Stimulated activated naive CD8-positive, alpha-beta T cell treated with anti-CD3 and anti-CD28 coated beads, Interleukin-15, Interleukin-2, amounts not matched to agents 100 U/mL and 50 U/mL, for 24 hours (primary cell): ENCODE data around the gene TIMM22.
"Not testable (repeated sequence)": the region's sequence is repeated elsewhere in the genome, so short reads cannot be mapped to it uniquely, and the experiment has no call there.

Experiments
- ATAC-seq: fragments of 150-1000 bp; cut with Tn5 transposase; one replicate; pipeline ENCODE4 v1.10.0; 2021
- DNase-seq: peaks from one replicate; pipeline ENCODE4 v3.0.0; 2021

TIMM22 gene

DNA sequence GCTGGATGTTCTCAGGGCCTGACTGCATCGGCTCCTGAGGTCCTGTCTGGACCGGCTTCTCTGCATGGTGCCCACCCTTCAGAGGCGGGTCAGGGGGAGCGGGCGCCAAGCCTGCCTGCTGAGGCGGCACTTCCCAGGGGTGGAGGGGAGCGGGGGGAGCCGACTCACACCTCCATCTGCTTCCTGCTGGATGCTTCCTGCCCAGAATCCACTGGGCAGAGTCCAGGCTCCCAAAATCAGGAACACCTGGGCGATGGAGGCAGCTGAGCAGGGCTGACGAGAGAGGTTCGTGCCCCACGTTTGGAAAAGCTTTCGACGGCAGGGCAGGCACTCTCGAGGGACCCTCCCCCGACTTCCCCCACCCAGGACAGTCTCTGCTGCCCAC is 42.2 kb downstream of the TIMM22 start:
- no peak for ATAC-seq
- no peak for DNase-seq

DNA sequence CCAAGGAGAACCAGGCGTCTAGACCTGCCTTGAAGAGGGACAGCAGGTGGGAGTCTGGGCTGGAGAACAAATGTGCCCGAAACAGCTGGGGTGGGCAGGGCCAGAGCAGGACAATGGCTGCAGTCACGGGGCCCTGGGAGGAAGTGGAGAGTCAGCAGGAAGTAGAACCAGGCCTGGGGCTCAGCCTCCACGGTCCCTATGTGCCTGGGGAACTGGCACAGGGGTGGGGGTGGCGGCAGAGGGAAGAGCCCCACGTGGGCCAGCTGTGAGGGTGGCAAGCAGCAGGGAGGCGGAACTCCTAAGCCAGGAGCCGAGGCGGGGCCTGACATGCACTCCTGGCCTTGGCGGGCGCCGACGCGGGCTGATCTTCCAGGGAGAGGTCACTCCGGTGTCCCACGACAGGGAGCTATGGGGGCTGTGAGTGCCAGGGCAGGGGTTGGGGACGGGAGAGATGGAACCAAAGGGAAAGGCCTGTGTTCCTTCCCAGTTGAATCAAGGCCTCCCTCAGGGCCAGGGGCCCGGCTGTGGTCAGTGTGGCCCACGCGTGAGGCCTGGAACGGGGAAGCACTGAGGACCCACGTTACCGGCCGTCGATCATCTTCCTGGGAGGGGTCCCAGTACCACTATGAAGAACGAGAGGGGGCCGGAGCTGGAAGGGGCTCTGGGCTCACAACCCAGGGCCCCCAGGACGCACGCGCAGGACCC is 42.7 kb downstream of the TIMM22 start:
- no peak for ATAC-seq
- DNase-seq, result no peak

DNA sequence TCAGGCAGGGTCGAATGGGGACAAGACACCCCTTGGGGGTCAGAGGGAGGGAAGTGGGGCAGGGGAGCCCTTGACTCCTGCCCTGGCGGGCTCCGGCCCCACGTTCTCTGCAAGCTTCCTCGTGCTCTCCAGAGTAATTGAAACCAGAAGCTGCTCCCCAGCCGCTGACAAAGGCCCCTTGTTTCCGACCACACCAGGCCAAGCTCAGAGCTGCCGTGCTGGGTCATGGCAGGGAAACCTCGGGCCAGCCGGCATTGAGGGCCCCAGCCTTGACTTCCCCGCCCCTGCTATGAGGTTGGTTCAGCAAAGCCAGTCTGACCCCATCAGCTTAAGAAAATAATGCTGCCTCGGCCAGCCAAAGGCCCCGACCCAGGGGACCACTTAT is 43.3 kb downstream of the TIMM22 start:
- no peak for DNase-seq
- ATAC-seq, result peak; percentile 24

DNA sequence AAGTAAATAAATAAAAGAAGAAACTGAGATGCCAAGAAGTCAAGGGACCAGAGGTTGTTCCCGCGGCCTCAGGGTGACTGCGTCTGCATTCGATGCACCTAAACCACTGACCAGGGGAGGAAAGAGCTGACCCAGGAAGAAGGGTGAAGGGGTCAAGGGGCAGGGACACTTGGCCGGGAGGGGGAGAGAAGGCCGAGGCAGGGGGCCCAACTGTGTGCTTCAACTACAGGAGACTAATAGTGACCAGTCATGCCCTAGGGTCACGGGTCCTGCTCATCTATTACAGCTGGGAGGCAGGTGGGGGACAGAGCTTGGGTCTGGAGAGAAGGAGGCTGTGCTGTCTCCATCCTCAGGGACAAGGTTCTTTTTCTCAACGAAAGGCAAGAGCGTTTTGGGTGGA is 44.8 kb downstream of the TIMM22 start:
- ATAC-seq, result no peak
- no peak for DNase-seq

DNA sequence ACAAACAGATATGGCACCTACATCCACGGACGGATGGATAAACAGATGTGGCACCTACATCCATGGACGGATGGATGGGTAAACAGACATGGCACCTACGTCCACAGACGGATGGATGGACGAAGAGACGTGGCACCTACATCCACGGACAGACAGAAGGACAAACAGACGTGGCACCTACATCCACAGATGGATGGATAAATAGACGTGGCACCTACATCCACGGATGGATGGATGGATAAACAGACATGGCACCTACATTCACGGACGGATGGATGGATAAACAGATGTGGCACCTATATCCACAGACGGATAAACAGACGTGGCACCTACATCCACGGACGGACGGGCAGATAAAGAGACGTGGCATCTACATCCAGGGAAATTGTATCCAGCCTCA is 45.6 kb downstream of the TIMM22 start:
- no peak for DNase-seq
- no peak for ATAC-seq

DNA sequence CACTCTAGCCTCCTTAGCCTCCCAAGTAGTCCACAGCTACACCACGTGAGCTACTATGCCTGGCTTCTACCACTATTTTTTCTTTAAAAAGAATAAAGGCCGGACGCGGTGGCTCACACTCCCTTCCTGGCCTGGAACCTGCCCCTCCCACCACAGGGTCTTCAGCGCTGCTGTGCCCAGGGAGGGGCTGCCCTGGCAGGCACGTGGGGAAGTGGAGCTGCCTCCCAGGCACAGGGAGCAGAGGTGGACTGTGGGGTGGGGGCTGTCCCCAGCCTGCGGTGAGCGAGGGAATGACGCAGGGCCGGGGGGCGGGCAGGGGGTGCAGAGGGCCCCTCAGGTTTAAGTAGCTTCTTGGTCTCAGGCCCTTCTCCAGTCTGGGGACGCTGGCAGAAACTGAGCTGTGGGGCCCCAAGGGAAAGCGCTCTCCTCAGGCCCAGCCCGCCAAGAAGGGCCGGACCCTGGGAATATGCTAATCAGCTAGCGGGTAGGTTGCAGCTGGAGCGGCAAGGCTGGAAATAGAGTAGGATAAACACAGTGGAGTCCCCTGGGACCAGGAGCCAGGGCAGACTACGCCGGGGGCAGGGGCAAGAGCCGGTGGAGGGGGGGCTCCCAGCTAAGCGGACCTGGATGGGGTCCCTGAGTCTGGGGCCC is 46.8 kb downstream of the TIMM22 start:
- DNase-seq, result no peak
- ATAC-seq, result no peak

DNA sequence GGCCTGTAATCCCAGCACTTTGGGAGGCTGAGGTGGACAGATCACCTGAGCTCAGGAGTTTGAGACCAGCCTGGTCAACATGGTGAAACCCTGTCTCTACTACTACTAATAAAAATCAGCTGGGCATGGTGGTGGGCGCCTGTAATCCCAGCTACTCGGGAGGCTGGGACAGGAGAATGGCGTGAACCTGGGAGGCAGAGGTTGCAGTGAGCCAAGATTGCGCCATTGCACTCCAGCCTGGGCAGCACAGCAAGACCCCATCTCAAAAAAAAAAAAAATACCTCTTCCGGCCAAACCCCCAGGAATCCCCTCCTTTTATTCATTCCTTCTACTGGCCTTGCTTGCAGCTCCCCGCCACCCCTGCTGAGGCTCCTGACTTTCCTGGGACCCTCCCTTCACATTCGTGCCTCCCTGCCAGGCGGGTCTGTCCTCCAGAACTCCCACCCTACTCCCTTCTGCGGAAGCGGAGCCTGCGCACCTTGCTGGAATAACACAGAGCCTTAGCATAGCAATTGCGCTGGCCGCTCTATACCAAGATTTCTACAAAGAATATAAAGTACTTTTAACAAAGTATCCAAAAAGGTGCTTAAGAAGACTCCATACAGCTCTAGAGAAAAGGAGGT is 47.6 kb downstream of the TIMM22 start:
- not testable (repeated sequence) for ATAC-seq, DNase-seq

DNA sequence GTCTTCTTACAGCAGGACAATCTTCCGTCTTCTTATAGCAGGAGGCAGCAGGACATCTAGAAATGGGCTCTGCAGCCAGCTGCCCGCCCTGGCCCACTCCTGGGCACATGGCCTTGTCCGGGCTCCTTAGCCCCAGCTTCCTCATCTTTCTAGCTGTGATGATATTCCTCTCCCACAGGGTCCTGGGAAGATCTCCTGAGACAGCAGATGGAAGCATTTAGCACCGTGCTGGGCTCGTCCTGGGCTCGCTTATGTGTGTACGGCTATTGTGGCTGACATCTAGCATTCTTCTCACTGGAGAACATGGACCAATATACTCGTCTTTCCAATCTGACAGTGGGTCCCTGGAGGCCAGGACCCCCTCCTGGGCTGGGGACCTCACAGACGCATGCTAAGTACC is 48.5 kb downstream of the TIMM22 start:
- no peak for DNase-seq

DNA sequence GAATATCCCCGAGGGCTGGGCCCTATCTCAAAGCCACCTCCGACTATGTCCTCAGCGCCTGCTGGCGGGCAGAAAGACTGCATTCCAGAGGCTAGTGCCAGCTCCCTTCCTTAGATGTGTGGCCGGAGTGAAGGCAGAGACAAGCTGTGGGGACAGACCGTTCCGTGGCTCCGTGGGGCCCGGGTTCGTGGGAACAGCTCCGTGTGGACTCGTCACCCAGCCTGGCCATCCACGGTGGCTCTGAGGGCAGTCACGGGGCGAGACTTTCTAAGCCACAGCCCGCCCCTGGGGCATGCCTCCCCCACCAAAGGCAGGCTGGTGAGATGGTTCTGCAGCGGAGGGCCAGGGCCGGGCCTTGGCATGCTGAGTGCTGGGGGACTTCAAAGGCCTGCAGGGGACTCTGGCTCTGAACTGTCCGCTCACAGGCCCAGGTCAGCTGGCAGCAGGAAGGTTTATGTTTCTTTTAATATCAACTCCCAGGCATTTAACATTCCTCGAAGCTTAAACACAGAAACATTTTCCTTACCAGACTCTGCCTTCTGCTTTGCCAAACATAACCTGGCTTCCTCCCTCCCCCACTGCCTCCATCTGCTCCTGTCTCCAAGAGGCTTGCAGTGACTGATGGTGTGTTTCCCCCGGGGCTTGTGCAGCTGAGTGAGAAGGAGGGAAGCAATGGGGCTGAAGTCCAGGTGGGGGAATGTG is 50.4 kb downstream of the TIMM22 start:
- DNase-seq (no peak), ATAC-seq (no peak)

More for the DNA sequence above, 48.5 kb downstream of the TIMM22 start:
- no peak for ATAC-seq

DNA sequence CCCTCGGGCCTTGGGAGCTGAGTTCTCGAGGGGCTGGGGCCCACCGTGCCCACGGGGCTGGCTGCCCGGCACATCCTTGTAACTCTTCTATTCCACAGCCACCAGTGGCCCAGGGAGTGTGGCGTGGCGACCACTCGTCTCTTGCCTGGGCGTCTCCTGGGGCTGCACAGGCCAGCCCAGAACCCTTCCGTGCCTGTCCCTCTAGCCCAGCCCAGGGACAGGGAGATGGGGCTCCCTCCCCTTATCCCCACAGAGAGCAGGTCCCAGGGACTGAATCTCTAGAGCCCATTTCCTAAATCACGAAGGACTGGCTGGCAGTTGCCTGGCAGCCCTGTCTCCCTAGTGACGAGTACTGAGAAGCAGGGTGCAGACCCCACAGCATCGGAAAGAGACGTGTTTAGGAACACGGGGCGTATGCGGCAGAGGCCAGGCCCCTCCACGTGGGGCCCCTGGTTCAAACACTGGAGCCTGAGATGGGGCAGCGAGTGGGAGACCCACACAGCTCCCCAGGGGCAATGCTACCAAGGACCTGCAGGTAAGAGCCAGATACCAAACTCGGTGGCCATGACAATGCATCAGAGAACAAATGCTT is 51.0 kb downstream of the TIMM22 start:
- ATAC-seq, result no peak
- DNase-seq, result no peak

DNA sequence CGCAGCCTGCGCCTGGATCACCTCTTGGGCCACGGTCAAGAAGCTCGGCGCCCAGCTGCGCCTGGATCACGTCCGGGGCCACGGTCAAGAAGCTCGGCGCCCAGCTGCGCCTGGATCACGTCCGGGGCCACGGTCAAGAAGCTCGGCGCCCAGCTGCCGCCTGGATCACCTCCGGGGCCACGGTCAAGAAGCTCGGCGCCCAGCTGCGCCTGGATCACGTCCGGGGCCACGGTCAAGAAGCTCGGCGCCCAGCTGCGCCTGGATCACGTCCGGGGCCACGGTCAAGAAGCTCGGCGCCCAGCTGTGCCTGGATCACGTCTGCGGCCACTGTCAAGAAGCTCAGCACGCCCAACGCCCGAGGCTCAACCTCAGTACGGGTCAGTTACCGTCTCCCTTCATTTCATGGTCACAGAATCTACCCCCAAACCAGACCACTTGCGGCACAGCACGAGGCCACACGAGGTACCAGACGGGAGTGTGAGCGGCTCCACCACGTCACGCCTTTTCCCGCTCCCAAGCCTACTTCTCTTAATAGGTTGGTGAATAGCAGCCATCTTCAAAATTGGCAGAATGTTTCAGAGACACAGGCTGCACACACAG is 51.7 kb downstream of the TIMM22 start:
- not testable (repeated sequence) for ATAC-seq, DNase-seq

DNA sequence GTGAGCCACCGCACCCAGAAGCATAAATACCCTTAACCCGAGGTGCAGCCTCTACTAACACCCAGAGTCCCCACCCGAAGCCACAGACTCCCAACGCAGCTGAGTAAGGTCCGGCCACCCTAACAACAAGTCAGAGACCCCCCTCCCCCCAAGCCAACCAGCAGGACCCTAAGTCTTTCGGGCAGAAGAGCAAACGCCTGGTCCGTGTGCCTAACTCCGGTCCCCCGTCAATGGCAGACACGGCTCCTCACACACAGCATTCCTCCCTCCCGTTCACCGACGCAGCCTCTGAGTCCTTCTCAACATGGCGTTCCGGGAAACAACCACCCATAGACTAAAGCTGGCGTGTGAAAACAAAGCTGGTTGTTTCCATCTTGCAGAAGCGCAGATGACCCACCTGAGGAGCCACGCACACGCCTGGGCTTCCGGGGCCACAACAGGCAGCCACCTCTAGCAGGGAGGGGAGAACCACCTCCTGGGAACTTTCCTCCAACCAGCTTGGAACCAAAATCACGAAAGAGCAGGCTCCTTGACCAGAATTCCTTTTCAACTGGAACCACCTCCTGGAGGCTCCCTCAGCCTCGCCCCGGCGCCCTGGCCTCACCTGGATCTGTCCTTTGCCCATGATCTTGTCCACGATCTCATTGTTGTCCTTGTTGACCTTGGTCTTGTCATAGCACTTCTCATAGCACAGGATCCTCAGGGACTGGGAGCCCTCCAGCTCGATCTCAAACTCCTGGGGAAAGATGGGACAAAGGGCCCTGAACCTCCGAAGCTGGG is 52.7 kb downstream of the TIMM22 start:
- ATAC-seq (no peak), DNase-seq (no peak)

DNA sequence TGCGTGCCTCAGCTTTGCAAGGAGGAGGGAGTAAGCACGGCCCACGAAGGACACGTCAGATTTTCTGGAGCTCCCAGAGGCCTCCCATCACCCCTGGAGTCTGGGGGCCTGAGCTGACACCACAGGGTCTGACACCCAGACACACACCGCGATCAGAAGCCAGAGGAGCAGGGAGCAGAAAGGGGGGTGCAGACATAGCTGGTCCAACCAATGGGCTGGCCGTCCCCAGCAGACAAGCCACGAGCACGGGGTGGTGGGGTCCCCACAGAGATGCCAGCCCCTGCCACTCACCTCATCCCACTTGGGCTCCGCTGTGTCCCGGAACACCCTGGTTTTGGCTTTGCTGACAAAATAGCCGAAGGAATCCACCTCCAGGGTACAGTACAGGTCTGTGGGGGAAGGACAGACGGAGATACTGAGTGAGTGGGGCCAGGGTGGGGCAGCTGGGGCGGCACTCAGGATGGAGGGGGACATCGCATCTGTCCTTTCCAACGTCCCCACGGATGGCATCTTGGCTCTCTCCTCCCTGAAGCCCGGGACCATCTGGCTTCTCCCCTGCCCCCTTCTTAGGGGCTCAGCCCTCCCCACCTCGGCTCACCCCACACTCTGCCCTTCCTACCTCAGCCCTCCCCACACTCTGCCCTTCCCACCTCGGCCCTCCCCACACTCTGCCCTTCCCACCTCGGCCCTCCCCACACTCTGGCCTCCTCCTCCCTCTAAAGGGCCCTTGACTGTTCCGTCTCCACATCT is 53.5 kb downstream of the TIMM22 start:
- DNase-seq (no peak), ATAC-seq (no peak)

DNA sequence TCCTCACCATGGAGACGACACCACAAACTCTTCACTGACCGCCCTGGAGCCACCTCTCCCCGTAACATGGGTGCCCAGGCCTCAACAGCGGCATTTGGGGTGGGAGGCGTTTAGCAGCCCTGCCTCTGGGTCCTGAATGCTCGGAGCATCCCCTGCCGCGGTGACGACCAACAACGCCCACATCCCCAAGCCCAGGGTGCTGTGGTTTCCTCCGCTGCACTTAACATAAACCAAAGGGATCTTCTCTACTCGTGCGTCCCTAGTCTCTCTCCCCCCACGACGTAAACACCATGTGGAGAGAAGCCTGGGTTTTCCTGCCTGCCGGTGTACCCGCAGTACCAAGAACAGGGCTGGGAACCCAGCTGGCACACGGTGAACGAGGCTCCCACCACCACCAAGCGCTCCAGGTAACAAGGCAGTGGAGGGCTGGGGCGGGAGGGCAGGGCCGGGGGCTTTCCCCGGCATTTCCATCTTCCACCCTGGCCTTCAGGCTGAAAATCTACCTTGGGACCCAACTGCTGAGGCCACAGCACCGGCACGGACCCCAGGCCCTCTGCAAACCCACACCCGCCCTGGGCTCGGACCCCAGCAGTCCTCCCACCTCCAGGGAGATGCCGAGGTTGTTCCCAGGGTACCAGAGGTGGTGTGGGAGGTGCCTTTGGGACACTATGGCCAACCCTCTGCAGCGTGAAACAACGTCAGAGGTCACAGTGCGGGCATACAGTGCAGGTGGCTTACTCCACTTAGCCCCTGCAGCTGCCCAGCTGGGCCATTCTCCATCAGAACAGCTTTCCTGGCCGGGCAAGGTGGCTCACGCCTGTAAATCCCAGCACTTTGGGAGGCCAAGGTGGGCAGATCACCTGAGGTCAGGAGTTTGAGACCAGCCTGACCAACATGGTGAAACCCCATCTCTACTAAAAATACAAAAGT is 54.3 kb downstream of the TIMM22 start:
- DNase-seq (no peak), ATAC-seq (no peak)
